ENCODE measurements around the gene PRKAR1B. TPM values are rescaled to one million over a fixed set of nuclear protein-coding genes. Genes with fewer than 3 reads are reported as not detected.

The PRKAR1B gene
- total and polyA plus RNA-seq, 10 of the 15 experiments (the other 5 are each of a cell fraction or from before 2014, with no cell fraction given) = 1.4 to 45.6 (median 19.3) TPM

GRCh38 chr7:536231-536630 is 190.8 kb downstream of the PRKAR1B start:
- 65% methylated on average over 12 of the region's 12 CpGs for WGBS (ENCODE audit: insufficient coverage, insufficient replicate concordance, low lambda C conversion rate, missing lambda C conversion rate)
- intact Hi-C loops (cut with micrococcal nuclease; ENCODE audit: unreplicated experiment) = no loop called here
- CTCF ChIA-PET = interaction anchor here (0.6 kb wide), 1 partner anchor 60 kb away, joined by 3 read pairs; no protein-coding TSS in a partner anchor
- ATAC-seq (no peak), FAIRE-seq (no peak), DNase-seq (ENCODE audit: low read depth, low spot score) (no peak)
- SMC1A ChIA-PET (ENCODE audit: uncharacterized antibody, unreplicated experiment) = no interaction called here
- H3K4me2 ChIP-seq (ENCODE audit: control insufficient read depth, insufficient read depth) = no peak overlapping the region
- no peak overlapping the region for H3K27ac ChIP-seq (ENCODE audit: control insufficient read depth, insufficient read depth)
- RAD21 ChIA-PET (ENCODE audit: unreplicated experiment) = no interaction called here
- no peaks in the 10 kb centered on the region for H4K20me1 ChIP-seq (ENCODE audit: control insufficient read depth, insufficient read depth)
- TF ChIP-seq IRF5 (IDR thresholded peaks at IDR 0.05; ENCODE audit: borderline replicate concordance) = no peak
- no peak for TF ChIP-seq PAX8 (IDR thresholded peaks at IDR 0.05)
- TF ChIP-seq KAT2A (conservative IDR thresholded peaks at IDR 0.05; ENCODE audit: control insufficient read depth, low read depth, low read length) = no peak
- TF ChIP-seq, protein P1, sequence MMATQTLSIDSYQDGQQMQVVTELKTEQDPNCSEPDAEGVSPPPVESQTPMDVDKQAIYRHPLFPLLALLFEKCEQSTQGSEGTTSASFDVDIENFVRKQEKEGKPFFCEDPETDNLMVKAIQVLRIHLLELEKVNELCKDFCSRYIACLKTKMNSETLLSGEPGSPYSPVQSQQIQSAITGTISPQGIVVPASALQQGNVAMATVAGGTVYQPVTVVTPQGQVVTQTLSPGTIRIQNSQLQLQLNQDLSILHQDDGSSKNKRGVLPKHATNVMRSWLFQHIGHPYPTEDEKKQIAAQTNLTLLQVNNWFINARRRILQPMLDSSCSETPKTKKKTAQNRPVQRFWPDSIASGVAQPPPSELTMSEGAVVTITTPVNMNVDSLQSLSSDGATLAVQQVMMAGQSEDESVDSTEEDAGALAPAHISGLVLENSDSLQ (IDR thresholded peaks at IDR 0.05) = no peak
- no peaks in the 10 kb centered on the region; the same call in 2 of the 3 replicates for H3K9me3 ChIP-seq (replicated peaks; ENCODE audit: control insufficient read depth, insufficient read depth, low read length)
- in situ Hi-C loops (cut with MboI) = no loop called here
- no peak overlapping the region for H3K4me3 ChIP-seq
- no peaks in the 10 kb centered on the region for H3K36me3 ChIP-seq (ENCODE audit: control insufficient read depth in 2 of 2, insufficient read depth in 2 of 2, low read length in 1 of 2)
- no peak overlapping the region for H3K9ac ChIP-seq (ENCODE audit: control insufficient read depth, insufficient read depth, low read length)
- no peak overlapping the region for H2AFZ ChIP-seq (ENCODE audit: control insufficient read depth, low read depth, low read length)
- H3K4me1 ChIP-seq (ENCODE audit: control insufficient read depth, insufficient read depth, low read length) = peaks cover 4% of the 10 kb centered on the region
- H3K79me2 ChIP-seq (ENCODE audit: control insufficient read depth, insufficient read depth, low read length) = no peaks in the 10 kb centered on the region
- H3K27me3 ChIP-seq (replicated peaks in 1 of 2; ENCODE audit: control insufficient read depth in 2 of 2, insufficient read depth in 2 of 2, low read length in 1 of 2) = no peaks in the 10 kb centered on the region
- POLR2A ChIA-PET = no interaction called here
- BruUV-seq (replicated peaks) = no TSS peak

DNA sequence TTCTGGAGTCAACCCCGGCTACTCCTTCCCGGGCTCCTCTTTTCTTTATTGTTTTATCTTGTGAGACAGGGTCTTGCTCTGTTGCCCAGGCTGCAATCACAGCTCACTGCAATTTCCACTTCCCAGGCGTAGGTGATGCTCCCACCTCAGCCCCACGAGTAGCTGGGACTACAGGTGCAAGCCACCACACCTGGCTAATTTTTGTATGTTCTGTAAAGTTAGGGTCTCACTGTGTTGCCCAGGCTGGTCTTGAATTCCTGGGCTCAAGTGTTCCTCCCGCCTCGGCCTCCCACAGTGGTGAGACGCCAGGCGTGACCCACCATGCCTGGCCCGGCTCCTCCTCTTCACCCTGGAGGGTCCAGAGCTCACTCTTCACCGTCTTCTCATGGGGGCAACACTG is 192.1 kb downstream of the PRKAR1B start:
- H3K27ac ChIP-seq (ENCODE audit: control insufficient read depth, insufficient read depth) = no peak overlapping the region
- H3K27me3 ChIP-seq (replicated peaks in 1 of 2; ENCODE audit: control insufficient read depth in 2 of 2, insufficient read depth in 2 of 2, low read length in 1 of 2) = no peaks in the 10 kb centered on the region
- H3K9ac ChIP-seq (ENCODE audit: control insufficient read depth, insufficient read depth, low read length) = no peak overlapping the region
- no peak for DNase-seq (ENCODE audit: low read depth, low spot score)
- ChIA-PET RAD21 (ENCODE audit: unreplicated experiment) (no interaction called here), CTCF (no interaction called here), SMC1A (ENCODE audit: uncharacterized antibody, unreplicated experiment) (no interaction called here), POLR2A (interaction anchor here (0.5 kb wide), 1 partner anchor 837 kb away, joined by 4 read pairs; no protein-coding TSS in a partner anchor)
- intact Hi-C loops (cut with micrococcal nuclease; ENCODE audit: unreplicated experiment) (no loop called here), in situ Hi-C loops (cut with MboI) (no loop called here)
- no peak overlapping the region for H3K4me3 ChIP-seq
- no peaks in the 10 kb centered on the region for H3K79me2 ChIP-seq (ENCODE audit: control insufficient read depth, insufficient read depth, low read length)
- peaks cover 8% of the 10 kb centered on the region for H3K4me1 ChIP-seq (ENCODE audit: control insufficient read depth, insufficient read depth, low read length)
- no peak overlapping the region for H2AFZ ChIP-seq (ENCODE audit: control insufficient read depth, low read depth, low read length)
- no peak for FAIRE-seq
- BruUV-seq (replicated peaks) = no TSS peak
- no peak for ATAC-seq
- no peak overlapping the region for H3K4me2 ChIP-seq (ENCODE audit: control insufficient read depth, insufficient read depth)
- H3K36me3 ChIP-seq (ENCODE audit: control insufficient read depth in 2 of 2, insufficient read depth in 2 of 2, low read length in 1 of 2) = no peaks in the 10 kb centered on the region
- WGBS (ENCODE audit: insufficient coverage, insufficient replicate concordance, low lambda C conversion rate, missing lambda C conversion rate) = 70% methylated on average over 9 of the region's 10 CpGs
- H3K9me3 ChIP-seq (replicated peaks; ENCODE audit: control insufficient read depth, insufficient read depth, low read length) = no peaks in the 10 kb centered on the region; the same call in 2 of the 3 replicates
- no peaks in the 10 kb centered on the region for H4K20me1 ChIP-seq (ENCODE audit: control insufficient read depth, insufficient read depth)
- TF ChIP-seq NBN (IDR thresholded peaks at IDR 0.05) (no peak), MYC (IDR thresholded peaks at IDR 0.05; ENCODE audit: insufficient read depth, insufficient read length, insufficient replicate concordance, low read length, severe bottlenecking) (no peak), CHD2 (IDR thresholded peaks at IDR 0.05; ENCODE audit: borderline replicate concordance, low read depth, low read length) (no peak), PBX3 (IDR thresholded peaks at IDR 0.05; ENCODE audit: insufficient replicate concordance, low read depth, low read length) (no peak), RELA (IDR thresholded peaks at IDR 0.05; ENCODE audit: borderline replicate concordance, partially characterized antibody) (no peak), ESRRA (IDR thresholded peaks at IDR 0.05; ENCODE audit: low read length) (no peak), POU2F2 (IDR thresholded peaks at IDR 0.05; ENCODE audit: borderline replicate concordance, low read depth, low read length) (no peak), IKZF1 (conservative IDR thresholded peaks at IDR 0.05) (no peak), BRCA1 (IDR thresholded peaks at IDR 0.05; ENCODE audit: low read depth, low read length) (no peak), SPI1 (IDR thresholded peaks at IDR 0.05; ENCODE audit: borderline replicate concordance, insufficient read depth, low read depth, low read length) (no peak), FOXM1 (IDR thresholded peaks at IDR 0.05; ENCODE audit: low read depth, low read length) (no peak), MXI1 (IDR thresholded peaks at IDR 0.05; ENCODE audit: low read depth, low read length) (no peak)

Data from GM12878 (cell line).